A204.1 (cell line): Measurements from ENCODE around the gene RAB44.
"Not testable (repeated sequence)": the region's sequence is repeated elsewhere in the genome, so short reads cannot be mapped to it uniquely, and the experiment has no call there.

ENCODE experiments used
- FAIRE-seq: peaks from 2 replicates; lab custom pipeline; 2012; peaks lifted over from hg19 to GRCh38; lab: Jason Lieb, UNC

Gene RAB44

DNA sequence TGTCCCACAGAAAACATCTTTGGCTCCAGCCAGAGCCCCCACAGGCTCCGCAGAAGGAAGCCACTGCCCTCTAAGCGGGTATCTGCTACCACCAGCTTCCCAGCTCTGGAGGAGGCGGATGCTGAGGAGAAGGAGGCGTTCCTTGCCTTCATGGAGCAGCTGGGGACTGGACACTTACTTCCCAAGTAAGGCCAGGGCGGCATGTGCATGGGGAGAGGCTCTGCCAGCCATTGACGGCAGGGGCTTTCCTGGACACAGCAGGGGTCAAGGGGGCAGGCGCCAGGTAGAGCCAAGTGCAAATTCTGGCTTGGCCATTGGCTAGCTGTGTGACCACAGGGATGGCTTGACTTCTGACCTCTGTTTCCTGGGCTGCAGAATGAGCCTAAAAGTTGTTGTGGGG is 17.8 kb downstream of the RAB44 start:
- FAIRE-seq: no peak

DNA sequence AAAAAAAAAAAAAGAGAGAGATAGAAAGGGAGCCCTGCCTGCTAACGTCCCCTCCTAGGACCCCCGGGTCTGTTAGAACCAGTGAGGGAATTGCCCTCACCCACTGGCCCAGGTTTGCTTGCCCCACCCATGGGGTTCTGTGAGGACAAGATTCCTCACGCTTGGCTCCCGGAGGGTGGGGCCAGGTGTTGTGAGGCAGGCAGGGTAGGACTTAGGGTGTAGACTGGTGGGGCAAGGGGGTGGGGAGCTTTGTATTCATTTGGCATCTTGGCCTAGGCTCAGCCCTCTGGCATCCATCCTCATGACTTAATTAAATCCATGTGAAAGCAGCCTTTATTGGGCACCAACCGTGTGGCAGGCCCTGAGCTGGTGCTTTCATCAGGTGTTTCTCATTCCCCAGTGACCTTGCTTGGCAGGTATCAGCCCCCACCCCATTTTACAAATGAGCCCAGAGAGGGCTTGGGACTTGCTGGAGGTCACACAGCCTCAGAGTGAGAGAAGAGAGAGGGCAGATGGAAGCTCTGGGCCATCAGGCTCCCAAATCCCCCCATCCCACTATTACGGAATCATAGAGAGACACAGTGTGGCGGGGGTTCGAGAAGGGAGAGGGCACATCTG is 19.0 kb downstream of the RAB44 start:
- no peak for FAIRE-seq

DNA sequence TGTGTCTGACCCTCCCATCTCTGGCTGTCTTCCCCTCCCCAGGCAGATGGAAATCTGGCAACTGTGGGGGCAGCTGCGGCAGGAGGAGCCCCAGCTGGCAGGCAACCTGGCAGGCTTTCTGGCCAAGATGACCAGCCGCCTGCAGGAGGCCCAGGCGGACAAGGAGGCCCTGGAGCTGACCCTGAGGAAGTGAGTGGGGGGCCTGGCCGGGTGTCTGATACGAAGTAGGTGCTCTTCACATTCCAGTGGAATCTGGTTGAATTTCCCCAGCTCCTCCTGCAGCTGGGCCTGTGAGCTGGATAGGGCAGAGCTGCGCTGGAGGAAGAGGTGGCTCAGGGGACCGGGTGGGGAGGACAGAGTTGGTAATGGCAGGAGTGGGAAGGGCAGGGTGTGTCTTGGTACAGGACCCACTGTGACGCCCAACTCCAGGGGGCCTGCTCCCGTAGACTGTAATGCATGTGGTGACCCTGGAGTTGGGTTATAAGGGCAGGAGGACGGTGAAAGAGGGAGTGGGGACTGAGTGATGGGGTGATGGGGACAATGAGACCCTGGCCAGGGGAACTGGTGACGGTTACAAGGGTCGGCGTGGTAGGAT is 19.7 kb downstream of the RAB44 start:
- no peak for FAIRE-seq

DNA sequence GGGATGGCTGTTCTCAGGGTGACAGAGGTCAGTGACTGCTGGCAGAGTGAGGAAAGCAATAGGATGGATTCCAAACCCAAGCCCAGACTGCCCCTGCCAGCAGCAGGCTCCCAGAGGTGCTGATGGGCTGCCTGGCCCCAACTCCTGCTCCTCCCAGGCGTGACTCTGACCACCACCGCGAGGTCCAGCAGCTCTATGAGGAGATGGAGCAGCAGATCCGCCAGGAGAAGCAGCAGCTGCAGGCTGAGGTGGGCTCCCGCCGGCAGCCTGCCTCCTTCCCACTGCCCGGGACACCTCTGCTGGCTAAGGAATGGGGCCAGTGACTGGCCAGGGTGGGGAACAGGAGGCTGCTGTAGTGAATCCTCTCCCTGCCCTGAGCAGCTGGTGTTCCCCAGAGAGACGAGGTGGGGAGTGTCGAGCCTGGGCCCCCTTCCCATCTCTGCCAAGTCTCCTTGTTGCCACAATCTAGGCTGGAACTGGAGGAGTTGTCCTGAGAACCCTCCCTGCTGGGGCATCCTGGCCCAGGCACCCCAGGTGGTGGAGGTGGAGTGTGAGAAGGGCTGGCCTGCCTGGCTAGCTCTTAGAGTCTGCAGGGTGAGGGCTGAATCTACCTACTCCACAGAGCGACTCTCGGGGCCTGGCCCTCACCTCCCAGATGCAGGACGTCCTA is 20.4 kb downstream of the RAB44 start:
- FAIRE-seq: no peak

DNA sequence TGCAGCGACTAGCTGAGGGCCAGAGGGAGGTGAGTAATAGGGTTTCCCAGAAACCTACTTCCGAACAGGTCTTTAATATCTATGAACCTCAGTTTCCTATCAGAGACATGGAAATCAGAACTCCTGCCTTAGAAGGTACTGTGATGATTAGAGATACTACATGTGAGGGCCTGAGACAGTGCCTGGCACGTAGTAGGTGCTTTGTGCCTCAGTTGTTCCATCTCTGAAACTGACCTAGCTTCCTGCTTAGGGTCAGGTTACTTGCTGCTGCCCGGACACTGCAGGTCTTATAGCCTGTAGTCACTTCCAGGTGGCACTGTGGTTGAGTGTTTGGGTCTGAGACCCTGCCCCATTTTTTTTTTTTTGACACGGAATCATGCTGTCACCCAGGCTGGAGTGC is 20.9 kb downstream of the RAB44 start:
- no peak for FAIRE-seq

DNA sequence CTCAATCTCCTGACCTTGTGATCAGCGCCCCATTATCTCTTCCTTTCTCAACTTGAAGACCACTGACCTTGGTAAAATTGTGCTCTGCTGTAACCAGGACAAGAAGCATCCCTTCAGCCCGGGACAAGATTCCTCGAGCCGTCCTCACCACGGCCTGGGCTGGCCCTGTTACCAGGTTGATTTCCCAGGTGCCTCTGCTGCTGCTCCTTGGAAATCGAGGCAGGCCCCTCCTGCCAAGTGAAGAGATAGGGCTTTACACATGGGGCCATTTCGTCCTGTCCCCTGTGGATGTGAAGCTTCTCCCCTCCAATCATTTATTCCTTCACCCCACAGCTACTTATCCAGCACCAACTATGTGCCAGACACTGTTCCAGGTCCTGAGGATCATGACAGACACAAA is 21.5 kb downstream of the RAB44 start:
- no peak for FAIRE-seq

DNA sequence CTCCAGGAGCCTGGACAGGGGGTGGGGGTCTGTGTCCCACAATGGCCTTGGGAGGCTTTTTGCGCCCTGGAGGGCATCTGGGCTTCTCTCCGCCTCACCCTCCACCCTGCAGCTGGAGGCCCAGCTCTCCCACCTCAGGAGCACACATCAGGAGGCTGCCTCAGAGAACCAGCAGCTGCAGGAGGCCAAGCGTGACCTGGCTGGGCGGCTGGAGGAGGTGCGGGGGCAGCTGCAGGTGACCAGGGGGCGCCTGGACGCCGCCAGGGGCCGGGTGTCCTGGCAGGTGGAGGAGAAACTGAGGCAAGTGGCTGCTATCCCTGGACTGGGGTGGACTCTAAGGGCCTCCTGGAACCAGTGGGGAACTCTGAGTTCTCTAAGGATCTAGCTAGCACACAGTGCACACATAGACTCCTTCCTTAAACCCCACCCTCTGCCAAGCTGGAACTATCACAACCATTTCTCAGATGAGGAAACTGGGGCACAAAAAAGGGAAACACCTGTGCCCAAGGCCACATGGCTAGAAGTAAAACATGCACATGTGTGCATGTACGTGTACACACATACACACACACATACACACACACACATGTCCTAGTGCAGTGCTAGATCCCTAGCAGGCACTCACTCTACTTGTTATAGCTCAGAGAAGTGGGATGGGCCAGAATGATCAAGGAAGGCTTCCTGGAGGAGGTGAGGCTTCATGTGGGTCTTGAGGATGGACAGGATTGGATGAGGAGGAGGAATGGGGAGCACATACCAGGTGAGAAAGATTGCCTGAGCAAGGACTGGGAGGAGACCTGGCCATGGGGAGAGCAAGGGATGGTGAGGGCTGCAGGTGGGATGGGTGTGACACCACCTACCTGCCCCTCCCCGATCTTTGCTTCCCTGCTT is 22.9 kb downstream of the RAB44 start:
- no peak for FAIRE-seq

DNA sequence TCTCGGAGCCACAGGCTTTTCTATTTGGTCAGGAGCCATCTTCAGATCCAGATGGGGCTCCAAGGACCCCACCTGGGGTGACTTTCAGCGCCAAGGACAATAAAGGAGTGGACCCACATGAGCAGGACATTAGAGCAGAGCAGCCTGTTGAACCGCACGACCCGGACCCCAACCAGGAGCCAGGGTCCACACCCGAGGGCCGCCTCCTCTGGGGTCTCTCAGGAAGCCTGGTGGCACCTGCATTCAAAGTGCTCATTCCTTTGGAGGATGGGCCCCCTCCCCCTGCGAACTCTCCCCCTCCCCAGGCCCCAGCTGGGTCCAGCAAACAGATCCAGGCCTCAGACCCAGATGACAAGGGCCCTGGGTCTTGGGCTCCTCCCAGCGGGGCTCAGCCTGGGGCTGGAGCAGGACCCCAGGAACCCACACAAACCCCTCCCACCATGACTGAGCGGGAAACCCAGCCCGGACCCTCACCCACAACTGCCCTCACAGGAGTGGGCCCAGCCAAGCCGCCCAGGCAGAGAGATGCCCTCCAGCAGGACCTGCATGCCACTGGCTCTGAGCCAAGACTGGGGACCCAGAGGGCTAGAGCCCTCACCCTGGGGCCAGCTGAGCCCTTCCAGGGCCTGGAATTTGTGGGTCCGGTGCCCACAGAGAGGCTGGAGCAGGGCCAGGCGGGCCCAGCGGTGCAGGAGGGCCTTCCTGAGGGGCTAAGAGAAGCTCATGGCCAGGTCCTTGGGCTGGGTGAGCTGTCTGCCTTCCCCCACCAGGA is 23.9 kb downstream of the RAB44 start:
- no peak for FAIRE-seq

DNA sequence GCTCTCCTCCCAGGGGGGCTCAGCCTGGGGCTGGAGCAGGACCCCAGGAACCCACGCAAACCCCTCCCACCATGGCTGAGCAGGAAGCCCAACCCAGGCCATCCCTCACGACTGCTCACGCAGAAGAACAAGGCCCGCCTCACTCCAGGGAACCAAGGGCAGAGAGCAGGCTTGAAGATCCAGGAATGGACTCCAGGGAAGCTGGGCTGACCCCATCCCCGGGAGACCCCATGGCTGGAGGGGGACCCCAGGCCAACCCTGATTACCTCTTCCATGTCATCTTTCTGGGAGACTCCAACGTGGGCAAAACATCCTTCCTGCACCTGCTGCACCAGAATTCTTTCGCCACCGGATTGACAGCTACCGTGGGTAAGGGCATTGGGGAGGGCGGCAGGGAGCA is 24.7 kb downstream of the RAB44 start:
- no peak for FAIRE-seq

DNA sequence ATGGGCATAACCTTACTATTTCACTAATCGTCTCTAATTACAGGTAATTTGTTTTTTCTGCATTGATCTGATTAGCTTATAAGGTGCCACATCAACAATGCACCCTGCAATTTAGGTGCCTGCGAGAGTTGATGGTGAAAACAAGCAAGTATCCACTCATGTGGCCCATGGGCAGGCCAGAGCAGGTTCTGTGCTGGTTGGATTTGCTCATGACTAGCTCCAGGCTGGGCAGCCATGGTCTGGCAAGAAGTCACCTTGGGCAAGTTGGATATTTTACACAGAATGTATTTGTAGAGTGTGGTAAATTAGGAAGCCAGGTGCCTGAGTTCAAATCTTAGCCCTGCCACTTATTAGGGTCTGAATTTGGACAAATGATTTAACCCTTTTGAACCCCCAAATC is 25.3 kb downstream of the RAB44 start:
- FAIRE-seq: no peak

DNA sequence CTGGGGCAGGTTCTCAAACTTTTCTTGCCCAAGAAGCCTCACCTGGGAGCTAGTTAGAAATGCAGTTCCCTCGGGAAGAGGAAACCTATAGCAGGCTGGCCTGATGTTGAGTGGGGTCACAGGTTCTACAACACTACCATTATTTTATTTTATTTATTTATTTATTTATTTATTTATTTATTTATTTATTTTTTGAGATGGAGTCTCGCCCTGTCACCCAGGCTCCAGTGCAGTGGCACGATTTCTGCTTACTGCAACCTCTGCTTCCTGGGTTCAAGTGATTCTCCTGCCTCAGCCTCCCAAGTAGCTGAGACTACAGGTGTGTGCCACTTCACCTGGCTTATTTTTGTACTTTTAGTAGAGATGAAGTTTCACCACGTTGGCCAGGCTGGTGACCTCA is 26.4 kb downstream of the RAB44 start:
- FAIRE-seq: not testable (repeated sequence)

DNA sequence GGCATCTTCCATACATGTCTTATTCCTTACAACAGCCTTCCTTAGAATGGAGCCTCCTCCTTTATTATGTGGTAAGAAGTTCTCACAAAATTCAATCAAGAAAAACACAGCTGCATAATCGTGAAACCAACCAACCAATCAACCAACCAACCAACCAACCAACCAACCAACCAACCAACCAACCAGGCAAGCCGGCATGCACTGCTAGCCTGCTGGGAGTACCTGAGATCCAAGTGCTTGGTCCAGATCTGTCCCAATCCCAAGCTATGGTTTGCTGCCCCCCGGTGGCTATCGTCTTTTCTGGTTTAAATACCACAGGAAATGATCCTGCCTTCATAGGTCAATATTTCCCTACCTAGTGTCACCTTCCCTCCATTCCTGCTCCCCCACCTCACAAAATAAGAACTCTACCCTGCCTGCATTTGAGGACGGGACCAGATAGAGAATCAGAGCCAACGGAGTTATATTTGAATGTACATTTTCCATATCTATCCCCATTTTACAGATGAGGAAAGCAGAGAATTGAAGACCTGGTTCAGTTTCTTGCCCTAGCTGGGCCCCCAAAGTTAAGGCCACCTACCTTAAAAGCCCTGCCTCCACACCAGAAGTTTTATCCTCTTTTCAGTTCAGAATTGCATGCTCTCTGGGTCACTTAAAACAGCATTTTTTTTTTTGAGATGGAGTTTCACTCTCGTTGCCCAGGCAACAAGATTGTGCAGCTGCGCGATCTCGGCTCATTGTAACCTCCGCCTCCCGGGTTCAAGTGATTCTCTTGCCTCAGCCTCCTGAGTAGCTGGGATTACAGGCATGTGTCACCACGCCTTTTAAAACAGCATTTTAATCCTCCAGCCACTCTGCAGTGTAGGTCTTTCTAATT is 27.1 kb downstream of the RAB44 start:
- FAIRE-seq: no peak

DNA sequence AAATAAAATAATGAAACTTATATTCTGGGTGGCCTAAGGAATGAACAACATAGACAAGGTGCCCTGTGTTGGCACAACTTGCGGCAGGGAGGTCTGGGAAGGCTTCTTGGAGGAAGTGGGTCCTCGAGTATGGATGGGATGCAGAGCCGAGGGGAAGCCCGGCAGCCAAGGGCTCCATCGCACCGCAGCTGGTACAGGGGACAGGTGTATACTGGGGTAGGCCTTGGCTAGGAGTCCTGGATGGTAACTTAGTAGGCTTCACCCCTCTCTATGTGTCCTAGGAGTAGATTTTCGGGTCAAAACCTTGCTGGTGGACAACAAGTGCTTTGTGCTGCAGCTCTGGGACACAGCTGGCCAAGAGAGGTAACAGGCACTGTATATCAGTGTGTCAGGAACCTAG is 28.0 kb downstream of the RAB44 start:
- FAIRE-seq: no peak

DNA sequence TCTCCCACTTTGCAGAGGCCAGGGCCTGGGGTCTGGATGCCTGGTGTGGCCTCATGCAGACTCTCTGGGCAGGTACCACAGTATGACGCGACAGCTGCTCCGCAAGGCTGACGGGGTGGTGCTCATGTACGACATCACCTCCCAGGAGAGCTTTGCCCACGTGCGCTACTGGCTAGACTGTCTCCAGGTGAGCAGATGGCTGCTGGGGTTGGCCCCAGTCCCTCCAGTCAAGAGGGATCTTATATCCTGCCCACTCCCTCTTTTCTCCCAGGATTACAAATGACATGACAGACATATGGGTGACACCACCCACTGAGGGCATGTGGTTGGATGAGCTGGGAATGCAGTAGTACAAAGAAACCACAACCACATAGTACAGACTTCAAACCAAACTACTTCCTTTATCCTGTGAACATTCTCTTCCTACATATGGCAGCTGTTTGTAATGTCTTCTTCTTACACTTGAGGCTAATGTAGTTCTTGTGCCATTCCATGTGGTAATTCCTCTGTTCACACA is 29.9 kb downstream of the RAB44 start:
- no peak for FAIRE-seq

DNA sequence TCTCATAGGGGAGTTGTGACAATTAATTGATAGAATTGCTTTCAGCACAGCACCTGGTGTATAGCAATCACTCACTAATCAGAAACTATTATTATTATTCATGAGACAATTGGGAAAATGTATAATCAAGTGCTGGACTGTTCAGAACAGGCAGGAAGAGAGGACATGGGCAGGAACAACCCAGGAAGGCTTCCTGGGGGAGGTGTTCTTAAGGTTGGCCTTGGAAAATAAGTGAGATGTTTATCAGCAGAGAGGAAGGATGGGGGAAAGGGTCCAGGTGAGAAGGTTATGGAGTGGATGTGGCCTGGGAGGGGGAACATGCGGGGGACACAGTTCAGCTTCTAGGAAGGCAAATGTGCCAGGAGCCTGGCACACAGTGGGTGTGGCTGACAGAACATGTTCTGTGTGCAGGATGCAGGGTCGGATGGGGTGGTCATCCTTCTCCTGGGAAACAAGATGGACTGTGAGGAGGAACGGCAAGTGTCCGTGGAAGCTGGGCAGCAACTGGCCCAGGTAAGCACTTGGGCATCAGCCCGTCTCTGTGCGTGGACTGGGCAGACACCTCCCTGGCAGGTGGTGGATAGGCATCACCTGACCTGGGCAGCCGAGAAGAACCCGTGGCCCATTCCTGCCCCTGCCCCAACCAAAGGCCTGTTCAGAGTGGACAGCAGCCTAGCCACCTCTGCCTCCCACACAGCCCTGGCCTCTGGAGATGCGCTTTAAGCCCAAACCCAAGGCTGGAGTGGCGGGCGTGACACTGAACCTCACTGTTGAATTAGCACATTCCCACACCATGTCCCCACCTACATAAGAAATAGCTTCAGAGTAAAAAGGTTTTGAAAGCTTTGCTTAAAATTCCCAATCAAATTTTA is 30.9 kb downstream of the RAB44 start:
- no peak for FAIRE-seq

DNA sequence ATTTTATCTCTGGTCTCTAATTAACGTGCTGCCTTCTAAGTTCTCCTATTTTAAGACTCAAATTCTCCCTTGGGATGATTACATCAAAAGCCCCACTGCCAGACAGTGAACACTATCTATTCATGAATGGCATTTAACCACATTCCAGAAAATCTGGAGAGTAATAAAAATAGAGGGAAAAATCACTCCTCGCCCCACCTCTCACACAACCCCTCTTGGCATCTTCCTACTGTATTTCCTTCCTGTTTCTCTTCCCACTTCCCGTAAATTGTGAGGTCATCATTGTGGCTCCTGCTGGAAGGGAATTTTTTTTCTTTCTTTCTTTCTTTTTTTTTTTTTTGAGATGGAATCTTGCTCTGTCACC is 31.5 kb downstream of the RAB44 start:
- no peak for FAIRE-seq

DNA sequence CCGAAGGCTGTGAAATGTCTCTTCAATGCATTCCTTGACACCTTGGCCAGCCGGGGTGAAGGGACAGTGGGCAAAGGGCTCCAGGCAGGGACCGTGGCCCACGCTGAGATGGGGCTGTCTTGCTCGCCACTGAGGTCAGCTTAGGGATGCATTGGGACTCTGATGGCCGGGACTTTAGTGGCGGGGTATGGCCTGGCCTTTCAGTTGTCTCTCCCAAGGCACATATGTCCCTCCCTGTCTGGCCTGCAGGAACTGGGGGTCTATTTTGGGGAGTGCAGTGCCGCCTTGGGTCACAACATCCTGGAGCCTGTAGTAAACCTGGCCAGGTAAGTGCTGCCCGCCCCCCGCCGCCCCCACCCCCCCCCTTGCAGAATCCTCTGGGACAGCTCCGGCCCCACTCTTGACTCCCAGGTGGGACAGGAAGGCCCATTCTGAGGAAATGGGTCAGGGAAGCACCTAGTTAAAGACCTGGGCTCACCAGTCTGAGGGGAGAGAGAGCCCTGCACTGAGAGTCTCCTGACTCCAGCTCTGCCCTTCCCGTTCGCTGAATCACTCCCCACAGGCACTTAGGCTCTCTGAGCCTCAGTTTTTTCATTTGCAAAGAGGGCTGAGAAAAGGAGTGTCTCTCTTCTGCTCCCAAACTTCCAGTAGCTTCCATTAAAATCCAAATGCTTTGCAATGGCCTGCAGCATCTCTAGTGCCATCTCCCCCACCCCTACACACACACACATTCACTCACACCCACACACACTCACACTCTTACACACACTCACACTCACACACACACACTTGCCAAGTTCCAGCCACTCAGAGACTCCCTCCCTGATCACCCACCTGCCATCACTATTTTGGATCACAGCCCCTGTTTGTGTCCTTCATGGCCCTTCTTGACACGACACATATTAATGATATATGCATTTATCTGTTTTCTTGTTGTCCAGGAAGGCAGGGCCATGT is 33.1 kb downstream of the RAB44 start:
- FAIRE-seq: no peak

DNA sequence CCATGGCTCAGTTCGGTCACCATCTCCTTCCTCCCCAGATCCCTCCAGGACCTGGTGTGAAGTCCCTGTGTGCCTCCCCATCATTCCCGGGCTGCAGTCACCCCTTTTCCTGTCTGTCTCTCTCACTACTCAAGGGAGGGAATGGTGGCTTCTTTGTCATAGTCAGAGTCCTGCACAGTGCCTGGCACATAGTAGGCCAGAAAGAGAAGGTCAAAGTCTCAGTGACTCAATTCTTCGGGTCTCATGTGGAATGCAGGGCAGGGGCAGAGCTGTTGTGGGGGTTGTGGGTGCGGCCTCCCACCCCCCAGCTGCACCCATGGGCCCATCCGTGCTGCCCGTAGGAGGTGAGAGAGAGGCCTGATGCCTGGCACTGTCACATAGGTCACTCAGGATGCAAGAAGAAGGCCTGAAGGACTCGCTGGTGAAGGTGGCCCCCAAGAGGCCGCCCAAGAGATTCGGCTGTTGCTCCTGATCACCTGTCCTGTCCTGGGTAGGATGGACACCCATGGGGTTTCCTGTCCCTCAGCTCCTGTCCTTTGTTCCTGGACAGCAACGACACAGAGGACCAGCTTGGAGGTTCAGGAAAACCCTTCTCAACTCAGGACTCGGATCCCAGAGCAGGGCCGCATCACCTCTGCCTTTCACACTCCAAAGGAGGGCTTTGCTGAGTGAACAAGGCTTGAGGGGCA is 34.1 kb downstream of the RAB44 start:
- no peak for FAIRE-seq
